Subcutaneous adipose tissue (tissue), 4 donors: Measurements from ENCODE around the gene SPRING1. TPM values are rescaled to one million over a fixed set of nuclear protein-coding genes. Genes with fewer than 3 reads are reported as not detected.

ENCODE experiments used
- CTCF ChIP-seq: fragments of 450-650 bp; IDR thresholded peaks from one replicate; pipeline ENCODE4 v1.5.1; 2016; ENCODE audit warnings: low read depth, mild to moderate bottlenecking, control low read depth, antibody characterized with exemption, moderate library complexity
- total RNA-seq, 4 donors: library from RNA; depleted of rRNA; stranded (reverse); fragments of >200 nt; gene quantifications; one replicate each; pipeline ENCODE4 v1.1.0, GENCODE V29; 2016

SPRING1 gene
- total RNA-seq, 4 donors from 2014 or later = 9.6 to 38.1 (median 16.8) TPM

- TF ChIP-seq CTCF = no peak
Observed at GRCh38 chr12:116773276-116773731, 35.4 kb upstream of the SPRING1 start.

GRCh38 chr12:116771651-116772050 is 33.8 kb upstream of the SPRING1 start:
- TF ChIP-seq CTCF = no peak

GRCh38 chr12:116766746-116767145 is 28.9 kb upstream of the SPRING1 start:
- no peak for TF ChIP-seq CTCF

- TF ChIP-seq CTCF = no peak
Observed at GRCh38 chr12:116766285-116766684, 28.4 kb upstream of the SPRING1 start.

GRCh38 chr12:116765271-116765670 is 27.4 kb upstream of the SPRING1 start:
- no peak for TF ChIP-seq CTCF

GRCh38 chr12:116761499-116761898 is 23.6 kb upstream of the SPRING1 start:
- TF ChIP-seq CTCF = no peak

GRCh38 chr12:116760622-116761020 is 22.8 kb upstream of the SPRING1 start:
- no peak for TF ChIP-seq CTCF
